GM12878 (cell line): Measurements from ENCODE around the gene TBC1D23.

Source experiments
- GABPA ChIP-seq: IDR thresholded peaks from 2 replicates; pipeline ENCODE4 v1.6.1; 2014; ENCODE audit warnings: antibody characterized with exemption, low read depth, mild to moderate bottlenecking, inconsistent platforms
- HCFC1 ChIP-seq: fragments of 150-350 bp; IDR thresholded peaks from 2 replicates; pipeline ENCODE4 v1.6.1; 2014; ENCODE audit warnings: low read length
- RAD21 ChIP-seq: IDR thresholded peaks from 2 replicates; pipeline ENCODE4 v1.6.1; 2011; ENCODE audit warnings: mild to moderate bottlenecking, low read depth, low read length, moderate library complexity; ENCODE audit not compliant: insufficient read depth
- RELA ChIP-seq: fragments of 450-650 bp; IDR thresholded peaks from 2 replicates; pipeline ENCODE4 v1.8.0; 2014; ENCODE audit warnings: borderline replicate concordance; ENCODE audit not compliant: partially characterized antibody
- TAF1 ChIP-seq: IDR thresholded peaks from 2 replicates; pipeline ENCODE4 v1.6.1; 2011; ENCODE audit warnings: mild to moderate bottlenecking, low read depth, low read length, borderline replicate concordance
- TF ChIP-seq, protein P1 (sequence below): fragments of 150-350 bp; IDR thresholded peaks from 2 replicates; pipeline ENCODE4 v1.6.1; 2016; ENCODE audit warnings: low read depth, low read length

DNA sequence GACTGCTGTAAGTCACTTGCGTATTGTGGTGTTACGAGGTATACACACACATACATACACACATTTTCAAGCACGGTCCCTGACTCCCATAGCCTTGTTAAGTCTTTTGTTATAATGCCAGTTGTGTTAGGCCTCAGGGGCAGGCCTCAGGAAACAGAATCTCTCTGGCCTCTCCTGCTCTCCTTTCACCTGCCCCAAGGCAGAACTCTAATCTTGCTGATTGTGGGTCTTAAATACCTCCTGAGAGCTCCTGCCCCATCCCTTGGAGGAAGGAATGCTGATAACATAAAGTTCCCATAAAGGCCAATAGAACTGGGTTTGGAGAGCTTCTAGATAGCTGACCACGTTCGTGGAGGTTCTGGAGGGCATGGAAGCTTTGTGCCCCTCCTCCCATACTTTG lies 69.9 kb downstream of the TBC1D23 start:
- no peak for TF ChIP-seq TAF1
- TF ChIP-seq RELA, result no peak
- TF ChIP-seq, protein P1, sequence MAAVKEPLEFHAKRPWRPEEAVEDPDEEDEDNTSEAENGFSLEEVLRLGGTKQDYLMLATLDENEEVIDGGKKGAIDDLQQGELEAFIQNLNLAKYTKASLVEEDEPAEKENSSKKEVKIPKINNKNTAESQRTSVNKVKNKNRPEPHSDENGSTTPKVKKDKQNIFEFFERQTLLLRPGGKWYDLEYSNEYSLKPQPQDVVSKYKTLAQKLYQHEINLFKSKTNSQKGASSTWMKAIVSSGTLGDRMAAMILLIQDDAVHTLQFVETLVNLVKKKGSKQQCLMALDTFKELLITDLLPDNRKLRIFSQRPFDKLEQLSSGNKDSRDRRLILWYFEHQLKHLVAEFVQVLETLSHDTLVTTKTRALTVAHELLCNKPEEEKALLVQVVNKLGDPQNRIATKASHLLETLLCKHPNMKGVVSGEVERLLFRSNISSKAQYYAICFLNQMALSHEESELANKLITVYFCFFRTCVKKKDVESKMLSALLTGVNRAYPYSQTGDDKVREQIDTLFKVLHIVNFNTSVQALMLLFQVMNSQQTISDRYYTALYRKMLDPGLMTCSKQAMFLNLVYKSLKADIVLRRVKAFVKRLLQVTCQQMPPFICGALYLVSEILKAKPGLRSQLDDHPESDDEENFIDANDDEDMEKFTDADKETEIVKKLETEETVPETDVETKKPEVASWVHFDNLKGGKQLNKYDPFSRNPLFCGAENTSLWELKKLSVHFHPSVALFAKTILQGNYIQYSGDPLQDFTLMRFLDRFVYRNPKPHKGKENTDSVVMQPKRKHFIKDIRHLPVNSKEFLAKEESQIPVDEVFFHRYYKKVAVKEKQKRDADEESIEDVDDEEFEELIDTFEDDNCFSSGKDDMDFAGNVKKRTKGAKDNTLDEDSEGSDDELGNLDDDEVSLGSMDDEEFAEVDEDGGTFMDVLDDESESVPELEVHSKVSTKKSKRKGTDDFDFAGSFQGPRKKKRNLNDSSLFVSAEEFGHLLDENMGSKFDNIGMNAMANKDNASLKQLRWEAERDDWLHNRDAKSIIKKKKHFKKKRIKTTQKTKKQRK, result no peak
- TF ChIP-seq RAD21, result no peak
- TF ChIP-seq GABPA, result no peak
- TF ChIP-seq HCFC1, result no peak
